Right renal cortex interstitium (tissue), 3 donors: ENCODE results near the gene F3. TPM values are rescaled to one million over a fixed set of nuclear protein-coding genes. Genes with fewer than 3 reads are reported as not detected.

Experiments
- DNase-seq, 3 donors: peaks; one replicate each; pipeline ENCODE4 v3.0.0-alpha.2; 2013; ENCODE audit warnings: low read depth in 3 of 3, low spot score in 2 of 3
- polyA plus RNA-seq, 3 donors: library from polyadenylated mRNA; unstranded; fragments of 120-200 nt; gene quantifications; one replicate each; pipeline ENCODE4 v1.2.1, GENCODE V29; 2013; ENCODE audit not compliant: insufficient read length in 3 of 3

The F3 gene
- polyA plus RNA-seq, 3 donors = 45.3 to 53.1 (median 48.2) TPM

DNA sequence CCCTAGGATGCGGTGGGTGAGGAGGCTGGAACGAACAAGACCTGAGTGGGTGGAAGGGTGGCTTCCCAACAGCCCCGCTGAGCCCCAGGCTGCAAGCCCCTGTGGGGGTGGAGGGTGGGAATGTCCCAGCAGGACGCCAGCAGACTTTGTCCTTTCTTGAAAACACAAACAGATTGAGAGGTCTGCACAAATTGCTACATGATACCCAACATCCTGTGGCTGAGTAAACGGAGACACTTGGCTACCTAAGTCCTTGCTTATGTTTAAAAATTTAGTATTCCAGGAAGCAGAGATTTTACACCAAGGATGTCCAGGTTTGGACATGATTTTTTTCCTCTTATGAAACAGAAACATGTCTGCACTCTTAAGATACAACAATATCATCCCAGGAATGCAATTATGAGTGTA, 11.8 kb upstream of the F3 start:
- no peak for DNase-seq

DNA sequence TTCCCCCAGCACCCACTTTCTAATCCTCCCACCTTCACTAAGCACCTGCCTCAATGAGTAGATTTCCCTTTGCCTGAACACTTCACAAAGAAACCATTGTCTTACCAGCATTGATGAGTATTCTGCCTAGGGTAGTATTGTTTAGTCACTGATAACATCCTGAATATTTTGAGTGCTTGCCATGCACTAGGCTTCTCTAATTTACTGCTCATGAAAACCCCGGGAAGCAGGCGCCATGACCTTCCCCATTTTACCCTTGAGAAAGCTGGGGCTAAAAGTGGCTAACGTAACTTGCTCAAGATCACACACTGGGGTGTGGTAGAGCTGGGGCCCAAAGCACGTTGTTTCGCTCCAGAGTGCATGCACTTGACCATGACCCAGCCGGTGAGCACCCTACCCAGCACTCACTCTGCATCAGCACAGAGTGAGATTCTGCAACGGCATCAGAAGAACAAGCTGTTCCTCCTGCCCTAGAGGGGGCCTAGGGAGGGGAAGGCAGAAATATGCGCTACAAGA, 10.6 kb upstream of the F3 start:
- no peak for DNase-seq

DNA sequence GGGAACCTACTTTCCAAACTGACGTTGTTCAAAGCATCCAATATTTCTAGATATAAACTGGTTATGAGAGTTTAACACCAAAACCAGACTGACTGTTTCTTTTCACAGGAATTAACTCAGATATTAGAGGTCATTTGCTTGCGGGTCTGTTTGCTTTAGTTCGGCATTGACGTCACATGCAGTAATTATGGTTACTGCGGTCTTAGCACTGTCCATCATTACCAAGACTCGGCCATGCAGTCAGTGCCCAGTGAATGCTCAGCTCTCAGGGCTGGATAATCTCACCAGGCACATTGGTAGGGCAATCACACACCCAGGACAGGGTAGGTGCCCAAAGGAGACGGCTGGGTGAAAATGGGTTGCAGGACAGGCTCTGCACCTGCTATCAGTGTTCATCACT, 9.9 kb upstream of the F3 start:
- no peak for DNase-seq

DNA sequence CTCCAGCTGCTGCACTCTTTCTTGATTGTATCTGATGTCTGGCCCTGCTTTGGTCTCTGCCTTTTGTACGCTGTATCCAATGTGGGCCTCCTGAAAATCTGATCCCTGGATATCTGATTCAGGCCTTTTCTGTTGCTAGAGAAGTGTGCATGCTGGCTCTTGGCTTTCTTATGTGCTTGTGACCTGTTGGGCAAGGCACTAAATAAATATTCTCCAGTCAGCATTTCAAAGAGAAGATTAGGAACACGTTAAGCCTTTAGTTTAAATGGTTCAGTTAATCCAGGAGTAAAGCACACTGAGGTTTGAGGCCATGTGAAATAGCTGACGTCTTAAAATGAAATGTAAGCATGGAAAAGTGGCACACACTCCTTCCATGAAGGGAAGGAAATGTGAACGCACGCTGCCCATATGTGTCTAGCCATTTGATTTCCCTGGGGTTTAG, 9.3 kb upstream of the F3 start:
- DNase-seq = no peak

DNA sequence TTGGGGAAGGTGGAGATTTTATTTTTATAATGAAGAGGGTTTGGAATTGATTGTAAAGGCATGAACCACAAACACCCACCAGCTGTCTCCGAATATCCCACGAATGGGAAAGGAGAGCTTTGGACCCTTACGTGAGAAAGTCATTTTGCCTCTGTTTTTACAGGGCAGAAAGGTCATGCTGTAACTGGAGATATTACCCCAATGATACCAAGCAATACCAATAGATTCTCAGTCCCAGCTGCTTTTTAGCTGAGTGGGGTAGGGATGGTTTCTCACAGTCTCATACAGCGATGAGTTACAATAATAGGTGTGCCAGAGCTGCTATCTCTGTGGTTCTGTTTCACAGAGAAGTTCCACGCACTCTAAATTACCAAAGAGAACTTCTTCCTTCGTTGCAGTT, 8.8 kb upstream of the F3 start:
- no peak for DNase-seq

DNA sequence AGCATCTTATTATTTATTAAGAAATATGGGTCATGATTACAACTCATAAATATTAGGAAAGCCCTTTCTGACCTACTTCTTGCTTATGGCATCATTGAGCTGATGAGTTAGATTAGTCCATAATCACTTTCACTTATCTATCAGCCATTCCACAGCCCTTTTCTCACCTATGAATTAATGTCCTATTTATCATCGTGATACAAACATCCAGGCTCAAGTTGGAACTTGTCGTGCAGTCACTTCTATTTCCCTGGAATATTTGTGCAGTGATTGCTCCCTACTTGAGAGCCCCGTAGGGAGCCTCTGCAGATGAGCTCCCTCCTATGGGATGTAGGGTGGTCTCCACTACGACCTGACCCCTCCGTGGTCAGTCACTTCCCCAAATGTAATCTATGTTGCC, 8.1 kb upstream of the F3 start:
- DNase-seq = no peak

DNA sequence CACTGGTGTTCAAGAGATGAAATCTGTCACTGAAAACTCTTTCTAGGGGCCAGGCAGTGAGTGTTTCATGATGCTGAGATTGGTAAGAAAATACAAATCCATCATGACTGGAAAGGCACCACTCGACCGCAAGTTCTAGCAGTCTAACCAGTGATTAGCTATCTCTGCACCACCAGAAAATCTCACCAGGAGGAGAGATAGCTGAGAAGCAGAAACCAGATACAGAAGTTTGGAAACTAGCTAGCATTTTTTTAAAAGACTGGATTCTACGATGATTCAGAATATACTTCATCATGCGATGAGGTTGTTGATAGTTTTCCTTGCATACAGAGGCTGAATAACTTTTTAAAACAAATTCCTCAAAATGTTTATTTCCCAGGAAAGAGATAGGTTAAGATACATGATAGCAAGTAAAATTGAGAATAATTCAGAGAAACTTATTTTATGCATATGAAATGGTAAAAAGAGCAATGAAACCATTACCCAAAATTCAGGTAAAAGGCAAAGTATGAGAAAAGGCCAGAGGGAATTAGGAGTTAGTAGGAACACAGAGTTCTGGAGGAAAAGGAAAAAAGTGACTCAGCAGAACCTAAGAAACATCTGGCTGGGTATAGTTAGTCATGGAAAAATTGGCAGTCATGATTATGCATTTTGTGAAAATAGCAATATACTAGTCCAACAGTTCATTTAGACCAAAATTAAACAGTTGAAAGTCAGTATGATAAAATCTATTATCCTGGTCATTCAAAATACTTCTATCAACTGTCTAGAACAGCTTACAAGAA, 3.3 kb upstream of the F3 start:
- DNase-seq = no peak

DNA sequence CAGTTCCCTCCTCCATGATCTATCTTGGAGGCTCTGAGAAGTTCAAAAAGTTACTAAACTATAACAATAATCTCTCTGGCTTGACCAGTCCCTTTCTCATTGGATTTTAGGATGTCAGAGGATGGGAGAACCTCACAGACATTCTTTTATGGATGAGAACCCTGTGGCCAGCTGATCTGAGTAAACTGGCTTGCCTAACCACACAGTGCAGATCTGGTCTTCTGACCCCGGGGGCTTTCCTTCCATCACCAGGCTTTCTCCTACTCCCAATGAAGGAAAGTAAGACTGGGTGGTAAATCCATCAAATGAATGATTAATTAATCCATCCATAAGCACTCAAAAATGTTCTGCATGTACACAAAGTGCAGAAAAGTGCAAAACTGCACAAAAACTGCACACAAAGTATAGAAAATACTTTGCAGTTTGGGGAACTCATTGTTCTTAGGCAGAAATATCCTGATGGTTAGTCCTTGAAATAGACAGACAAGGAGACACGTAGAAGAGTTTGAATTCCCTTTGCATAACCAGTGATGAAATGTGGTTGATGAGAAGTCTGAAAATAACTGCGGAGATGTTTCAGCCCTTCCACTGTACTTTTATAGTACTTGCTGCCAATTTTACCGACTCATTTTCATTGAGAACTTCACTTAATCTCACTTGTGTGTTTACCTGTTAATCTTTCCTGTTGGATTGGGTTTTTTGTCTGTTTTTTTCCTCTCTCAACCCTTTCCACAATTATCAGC, 2.5 kb upstream of the F3 start:
- DNase-seq = no peak

DNA sequence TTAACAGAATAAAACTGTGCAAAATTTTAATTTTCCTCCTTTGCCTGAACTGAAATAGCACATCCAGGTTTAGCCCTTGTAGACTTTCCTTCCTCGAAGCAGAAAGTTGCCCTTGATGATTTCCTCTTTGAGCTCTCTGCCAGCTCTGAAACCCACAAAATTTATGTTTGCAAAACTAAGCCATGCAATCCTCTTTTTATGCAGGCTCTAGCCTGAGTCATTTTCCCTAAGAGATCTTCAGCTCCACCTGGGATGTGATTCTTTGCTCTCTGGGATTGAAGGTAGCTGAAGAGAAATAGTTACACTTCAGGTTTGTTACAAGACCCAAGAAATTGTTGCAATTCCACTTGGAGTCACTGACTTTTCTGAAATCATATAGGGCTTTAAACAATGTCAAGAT, 1.4 kb upstream of the F3 start:
- no peak for DNase-seq

DNA sequence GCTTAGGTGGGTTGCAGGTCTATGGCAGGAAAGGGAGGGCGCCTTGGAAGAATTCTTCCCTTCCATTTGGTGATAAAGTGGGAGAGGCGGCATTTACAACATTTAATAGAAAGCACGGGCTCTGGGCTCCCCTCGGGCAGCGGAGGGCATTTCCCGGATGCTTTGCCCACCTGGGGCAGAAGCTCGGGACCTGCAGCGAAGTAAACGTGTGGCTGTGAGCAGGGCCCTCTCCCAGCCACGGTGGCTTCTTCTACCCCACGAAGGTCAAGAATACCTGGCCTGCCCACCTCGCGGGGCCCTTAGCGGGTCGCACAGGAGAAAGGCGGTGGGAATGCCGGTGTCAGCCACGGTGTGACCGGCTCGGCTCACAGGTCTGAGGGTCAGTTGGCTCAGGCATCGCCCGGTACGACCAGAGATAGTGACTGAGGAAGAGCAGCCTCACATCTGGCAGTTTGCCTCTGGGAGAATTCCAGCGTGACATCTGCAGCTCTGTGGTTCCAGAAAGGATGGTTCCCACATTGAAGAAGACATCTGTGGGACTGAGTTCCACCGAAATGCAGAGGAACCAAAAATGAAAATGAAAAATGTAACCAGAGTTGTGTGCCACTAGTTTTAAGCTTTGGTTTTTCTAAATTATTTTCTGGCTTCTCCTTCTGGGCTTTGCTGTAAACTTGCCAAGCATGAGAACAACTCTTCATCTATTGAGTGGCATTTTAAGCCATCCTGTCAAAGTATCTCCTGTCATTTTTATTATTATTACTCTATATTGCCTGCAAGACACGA, 720 bp upstream of the F3 start:
- no peak for DNase-seq

DNA sequence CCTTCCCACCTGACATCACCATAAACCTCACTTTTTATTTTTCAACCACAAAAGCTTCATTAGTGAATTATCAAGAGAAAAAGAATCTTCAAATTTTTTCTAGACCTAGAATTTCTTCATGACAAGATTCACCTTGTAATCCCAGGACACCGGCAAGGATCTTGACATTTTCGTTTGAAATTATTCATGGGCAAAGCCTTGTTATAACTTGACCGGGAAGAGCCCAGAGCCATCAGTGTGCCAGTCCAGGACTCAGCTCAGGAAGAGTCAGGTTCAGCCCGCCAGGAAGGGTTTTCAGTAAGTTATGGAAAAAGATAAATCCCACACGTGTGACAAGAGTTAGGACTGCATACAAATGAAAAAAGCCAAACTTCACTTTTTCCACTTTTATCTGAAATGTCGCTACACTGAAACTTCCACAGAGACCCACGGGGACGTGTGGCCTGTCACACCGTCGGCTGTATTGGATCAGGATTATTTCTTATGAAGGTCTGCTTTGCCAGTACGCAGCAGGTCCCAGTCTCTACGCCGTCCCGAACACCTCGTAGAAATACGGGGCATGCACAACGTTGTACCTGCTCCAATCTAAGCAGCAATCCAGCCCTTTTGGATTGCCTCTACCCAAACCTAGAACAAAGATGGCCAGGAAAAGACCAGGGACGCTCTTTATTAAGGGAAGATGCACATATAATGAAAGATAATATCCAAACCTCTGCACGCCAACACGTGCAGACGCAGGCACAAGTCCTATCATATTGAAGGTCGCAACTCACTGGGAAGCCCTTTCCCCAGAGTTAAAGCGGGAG, 916 bp downstream of the F3 start:
- DNase-seq = no peak

DNA sequence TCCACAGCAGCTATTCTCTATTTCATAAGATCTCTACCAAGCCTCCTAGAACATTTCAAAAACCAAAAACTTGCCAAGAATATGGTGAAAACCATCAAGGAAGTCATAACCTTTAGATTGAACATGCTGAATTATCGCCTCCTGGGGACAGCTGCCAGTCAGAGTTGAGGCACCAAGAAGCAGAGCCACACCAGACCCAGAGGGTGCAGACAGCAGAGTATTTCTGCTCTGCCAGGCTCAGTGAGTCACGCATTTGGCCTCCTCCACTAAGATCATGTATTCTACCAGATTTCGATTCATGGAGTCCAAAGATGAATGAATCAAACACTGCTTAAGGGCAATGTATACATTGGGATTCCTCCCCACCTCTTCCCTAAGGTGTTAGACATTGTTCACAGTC, 2.1 kb downstream of the F3 start:
- DNase-seq = no peak

DNA sequence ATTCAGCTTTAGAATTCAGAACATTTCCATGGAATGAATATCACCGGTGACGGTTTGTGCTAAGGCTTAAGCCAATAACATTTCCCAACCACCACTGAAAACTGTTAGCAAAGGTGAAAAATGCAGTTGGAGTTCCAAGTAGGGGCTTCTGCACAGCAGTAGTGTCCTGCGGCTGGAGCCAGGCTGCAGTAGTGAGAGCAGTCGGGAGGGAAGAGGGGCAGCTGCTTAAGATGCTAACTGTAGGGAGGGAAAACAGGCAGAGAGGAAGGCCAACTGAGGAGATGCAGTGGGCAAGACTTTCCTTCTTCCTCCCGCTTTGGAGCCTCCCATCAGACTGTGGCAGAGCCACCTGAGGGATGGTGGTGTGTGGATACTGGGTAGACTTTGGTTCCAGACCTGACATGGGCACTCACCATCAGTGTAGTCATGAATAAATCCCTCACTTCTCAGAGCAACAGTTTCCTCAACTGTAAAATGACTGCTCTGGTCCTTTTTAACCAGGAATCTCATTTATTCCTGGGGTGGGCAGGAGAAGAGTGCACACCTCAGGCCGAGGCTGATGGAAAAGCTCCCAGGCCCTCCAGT, 3.2 kb downstream of the F3 start:
- no peak for DNase-seq

DNA sequence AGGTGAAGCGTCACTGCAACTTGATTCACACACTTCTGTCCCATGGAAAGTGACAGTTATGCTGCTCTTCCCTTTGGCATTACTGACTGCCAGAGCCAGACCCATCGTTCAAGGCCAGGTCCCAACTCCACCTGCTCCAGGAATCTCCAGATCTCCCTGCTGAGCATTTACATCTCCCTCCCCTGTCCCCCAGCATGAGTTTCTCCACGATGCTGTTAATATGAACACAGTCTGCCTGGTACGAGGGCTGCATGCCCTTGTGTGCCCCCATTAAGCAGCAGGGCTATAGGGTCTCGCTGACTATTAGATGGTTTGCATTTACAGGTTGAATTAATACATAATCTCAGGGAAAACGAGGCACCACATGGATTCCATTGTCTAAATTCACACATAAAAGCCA, 4.3 kb downstream of the F3 start:
- DNase-seq = no peak

DNA sequence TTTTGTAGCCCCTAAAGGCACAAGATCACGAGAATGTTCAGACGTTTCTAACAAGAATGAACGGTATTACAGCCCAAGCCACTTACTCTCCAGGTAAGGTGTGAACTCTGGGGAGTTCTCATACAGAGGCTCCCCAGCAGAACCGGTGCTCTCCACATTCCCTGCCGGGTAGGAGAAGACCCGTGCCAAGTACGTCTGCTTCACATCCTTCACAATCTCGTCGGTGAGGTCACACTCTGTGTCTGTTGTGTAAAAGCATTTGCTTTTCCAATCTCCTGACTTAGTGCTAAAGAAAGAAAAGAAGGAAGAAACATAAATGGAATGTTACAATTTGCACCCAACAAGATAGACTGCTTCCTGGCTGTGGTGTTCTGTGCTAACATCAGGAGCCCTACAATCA, 5.7 kb downstream of the F3 start:
- no peak for DNase-seq

DNA sequence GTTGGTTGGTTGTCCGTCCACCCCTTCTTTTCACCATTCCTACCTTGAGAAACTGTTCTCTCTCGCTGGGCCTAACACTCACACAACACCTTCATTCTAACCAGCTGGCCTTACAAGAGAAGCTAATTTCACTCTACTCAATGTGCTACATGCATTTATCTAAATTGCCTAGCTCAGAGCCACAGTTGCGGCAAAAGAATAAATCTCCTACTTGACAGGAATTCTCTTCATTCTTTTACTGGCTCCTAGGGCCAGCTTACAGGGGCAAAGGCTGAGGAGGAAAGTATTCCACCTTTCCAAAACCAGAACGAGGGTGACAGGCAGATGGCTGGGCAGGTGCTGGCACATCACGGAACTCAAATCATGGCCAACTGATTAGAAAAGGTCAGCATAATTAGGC, 6.5 kb downstream of the F3 start:
- DNase-seq = no peak

DNA sequence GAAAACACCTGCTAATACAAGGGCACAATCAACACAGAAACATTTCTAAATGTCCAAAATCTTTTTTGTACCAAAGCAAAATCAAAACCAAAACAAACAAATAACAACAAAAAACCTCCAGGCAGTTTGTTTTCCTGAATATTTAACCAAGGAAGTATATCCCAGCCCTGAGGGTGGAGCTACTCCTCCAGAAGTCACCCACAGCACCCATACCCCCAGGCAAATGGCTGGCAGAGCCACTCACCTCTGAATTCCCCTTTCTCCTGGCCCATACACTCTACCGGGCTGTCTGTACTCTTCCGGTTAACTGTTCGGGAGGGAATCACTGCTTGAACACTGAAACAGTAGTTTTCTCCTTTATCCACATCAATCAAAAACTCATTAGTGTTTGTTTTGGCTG, 9.5 kb downstream of the F3 start:
- DNase-seq = no peak

DNA sequence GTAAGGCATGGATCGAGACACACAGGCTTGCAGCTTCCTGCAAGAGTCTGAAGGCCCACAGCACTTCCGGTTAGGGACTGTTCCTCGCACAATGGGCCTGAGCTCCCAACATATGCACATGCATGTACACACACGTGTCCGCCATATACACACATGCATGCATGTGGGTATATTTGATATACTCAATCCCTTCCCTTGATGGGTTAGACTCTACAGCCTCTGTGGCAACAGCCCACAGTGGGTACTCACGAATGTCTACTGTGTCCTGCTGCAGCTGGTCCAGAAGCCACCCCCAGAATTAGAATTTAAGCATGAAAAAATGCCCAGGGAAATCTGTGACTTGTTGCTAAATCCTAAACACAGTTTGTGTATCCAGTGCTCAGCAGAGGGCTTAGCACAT, 9.9 kb downstream of the F3 start:
- no peak for DNase-seq

DNA sequence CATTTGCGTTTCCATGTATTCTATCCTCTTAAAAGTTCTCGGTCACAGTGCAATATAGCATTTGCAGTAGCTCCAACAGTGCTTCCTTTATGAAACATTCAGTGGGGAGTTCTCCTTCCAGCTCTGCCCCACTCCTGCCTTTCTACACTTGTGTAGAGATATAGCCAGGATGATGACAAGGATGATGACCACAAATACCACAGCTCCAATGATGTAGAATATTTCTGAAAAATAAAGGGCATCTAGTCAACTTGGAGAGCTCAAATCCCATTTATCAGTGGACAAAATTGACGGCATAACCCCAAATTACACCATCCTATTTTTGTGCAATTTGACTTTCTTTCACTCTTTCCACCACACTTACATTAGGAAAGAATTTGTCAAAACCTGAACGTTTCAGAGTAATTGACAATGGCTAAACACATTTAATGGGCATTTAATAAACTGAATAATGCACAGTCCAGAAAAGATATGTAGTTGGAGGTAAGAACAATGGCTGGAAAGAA, 11.1 kb downstream of the F3 start:
- DNase-seq = no peak

DNA sequence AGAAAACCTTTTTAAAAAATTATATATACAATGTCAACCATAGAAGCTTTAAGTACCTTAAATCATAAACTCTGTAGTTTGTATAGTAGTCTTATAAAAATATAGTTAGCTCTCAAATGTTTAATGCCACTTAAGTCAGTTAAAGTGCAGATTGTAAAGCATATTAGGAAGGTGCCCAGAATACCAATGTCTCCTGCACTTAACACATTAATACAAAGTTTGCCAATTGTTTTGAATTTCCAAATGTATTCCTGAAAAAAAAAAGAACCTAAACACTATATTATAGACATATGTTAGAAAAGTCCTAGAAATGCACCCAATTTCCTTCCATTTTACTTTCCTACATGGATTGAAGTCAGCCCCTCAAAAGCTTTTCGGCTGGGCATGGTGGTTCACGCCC, 12.1 kb downstream of the F3 start:
- no peak for DNase-seq
